ENCODE data around the gene ACSS3.

ACSS3 gene

DNA sequence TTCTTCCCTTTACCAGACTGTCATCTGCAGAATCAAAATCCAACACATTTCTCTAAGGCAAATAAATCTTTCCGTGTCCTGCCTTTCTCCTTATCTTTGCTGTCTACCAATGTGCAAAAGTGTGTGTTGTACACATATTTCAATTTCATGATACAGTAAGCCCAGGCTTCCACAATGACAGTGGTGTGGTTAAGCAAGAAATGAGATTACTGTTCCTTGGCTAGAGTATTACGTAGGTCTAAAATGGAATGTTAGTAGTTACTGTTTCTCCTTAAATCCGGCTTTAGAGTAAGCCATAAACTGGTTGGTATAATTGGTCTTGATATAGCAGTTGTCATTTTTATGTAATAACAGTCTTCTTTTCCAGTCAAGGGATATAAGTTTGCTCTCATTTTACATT is 82.0 kb downstream of the ACSS3 start (continued):
- TF ChIP-seq ZNF366 (tag by site-specific recombination; conservative IDR thresholded peaks at IDR 0.05) (no peak), ZNF112 (tag by site-specific recombination; IDR thresholded peaks at IDR 0.05) (no peak), ZNF555 (tag by site-specific recombination; conservative IDR thresholded peaks at IDR 0.05) (no peak), ZNF561 (tag by site-specific recombination; IDR thresholded peaks at IDR 0.05; ENCODE audit: borderline replicate concordance) (no peak), ZNF623 (tag by site-specific recombination; IDR thresholded peaks at IDR 0.05) (no peak), ZNF704 (tag by site-specific recombination; IDR thresholded peaks at IDR 0.05) (no peak), PRDM10 (tag by site-specific recombination; IDR thresholded peaks at IDR 0.05) (no peak), ZNF610 (tag by site-specific recombination; IDR thresholded peaks at IDR 0.05; ENCODE audit: borderline replicate concordance) (no peak), ZNF138 (tag by site-specific recombination; IDR thresholded peaks at IDR 0.05; ENCODE audit: borderline replicate concordance) (no peak), KLF9 (tag by site-specific recombination; IDR thresholded peaks at IDR 0.05; ENCODE audit: low read depth) (no peak), ZNF621 (tag by site-specific recombination; IDR thresholded peaks at IDR 0.05) (no peak)
- TF ChIP-seq, protein P1, sequence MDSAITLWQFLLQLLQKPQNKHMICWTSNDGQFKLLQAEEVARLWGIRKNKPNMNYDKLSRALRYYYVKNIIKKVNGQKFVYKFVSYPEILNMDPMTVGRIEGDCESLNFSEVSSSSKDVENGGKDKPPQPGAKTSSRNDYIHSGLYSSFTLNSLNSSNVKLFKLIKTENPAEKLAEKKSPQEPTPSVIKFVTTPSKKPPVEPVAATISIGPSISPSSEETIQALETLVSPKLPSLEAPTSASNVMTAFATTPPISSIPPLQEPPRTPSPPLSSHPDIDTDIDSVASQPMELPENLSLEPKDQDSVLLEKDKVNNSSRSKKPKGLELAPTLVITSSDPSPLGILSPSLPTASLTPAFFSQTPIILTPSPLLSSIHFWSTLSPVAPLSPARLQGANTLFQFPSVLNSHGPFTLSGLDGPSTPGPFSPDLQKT (IDR thresholded peaks at IDR 0.05; ENCODE audit: borderline replicate concordance, low read depth, low read length) = no peak

- no peaks in the 10 kb centered on the region for H3K36me3 ChIP-seq (ENCODE audit: control insufficient read depth in 2 of 2, insufficient read depth in 1 of 2, low read length in 2 of 2)
- no peaks in the 10 kb centered on the region for H3K9me3 ChIP-seq (ENCODE audit: control insufficient read depth, insufficient read depth, low read depth, low read length)
- no peak overlapping the region for H3K27ac ChIP-seq (ENCODE audit: extremely low read depth, low read depth, low read length)
- TF ChIP-seq ZBTB44 (tag by site-specific recombination; IDR thresholded peaks at IDR 0.05) (no peak), ZNF184 (tag by site-specific recombination; IDR thresholded peaks at IDR 0.05) (no peak), ZNF140 (tag by site-specific recombination; IDR thresholded peaks at IDR 0.05) (no peak), ZXDB (tag by site-specific recombination; IDR thresholded peaks at IDR 0.05) (no peak), MYNN (tag by site-specific recombination; IDR thresholded peaks at IDR 0.05; ENCODE audit: borderline replicate concordance) (no peak), ZNF132 (tag by site-specific recombination; IDR thresholded peaks at IDR 0.05; ENCODE audit: borderline replicate concordance) (no peak)
- TF ChIP-seq, protein P2, sequence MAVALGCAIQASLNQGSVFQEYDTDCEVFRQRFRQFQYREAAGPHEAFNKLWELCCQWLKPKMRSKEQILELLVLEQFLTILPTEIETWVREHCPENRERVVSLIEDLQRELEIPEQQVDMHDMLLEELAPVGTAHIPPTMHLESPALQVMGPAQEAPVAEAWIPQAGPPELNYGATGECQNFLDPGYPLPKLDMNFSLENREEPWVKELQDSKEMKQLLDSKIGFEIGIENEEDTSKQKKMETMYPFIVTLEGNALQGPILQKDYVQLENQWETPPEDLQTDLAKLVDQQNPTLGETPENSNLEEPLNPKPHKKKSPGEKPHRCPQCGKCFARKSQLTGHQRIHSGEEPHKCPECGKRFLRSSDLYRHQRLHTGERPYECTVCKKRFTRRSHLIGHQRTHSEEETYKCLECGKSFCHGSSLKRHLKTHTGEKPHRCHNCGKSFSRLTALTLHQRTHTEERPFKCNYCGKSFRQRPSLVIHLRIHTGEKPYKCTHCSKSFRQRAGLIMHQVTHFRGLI (tag by site-specific recombination; IDR thresholded peaks at IDR 0.05) = no peak
- no peaks in the 10 kb centered on the region for H3K4me1 ChIP-seq (ENCODE audit: control insufficient read depth, insufficient read depth, low read length)
- ChIA-PET CTCF (interaction anchor here (0.6 kb wide), 1 partner anchor 74 kb away, joined by 4 read pairs; no protein-coding TSS in a partner anchor), POLR2A (no interaction called here)
- H3K4me3 ChIP-seq (ENCODE audit: low read depth, low read length) = no peak overlapping the region
Observed at GRCh38 chr12:81161680-81162079, 83.8 kb downstream of the ACSS3 start.
